Spleen (tissue), 7 donors: ENCODE measurements around the gene NBPF20.
"Not testable (repeated sequence)": the region's sequence is repeated elsewhere in the genome, so short reads cannot be mapped to it uniquely, and the experiment has no call there.

Source experiments
- POLR2A ChIP-seq, 3 donors: fragments of 450-650 bp; IDR thresholded peaks; one replicate each; pipeline ENCODE4 v1.5.1; 2017; ENCODE audit warnings: antibody characterized with exemption in 3 of 3, mild to moderate bottlenecking in 1 of 3
- POLR2AphosphoS5 ChIP-seq, 3 donors: sonication (generic); formaldehyde crosslinking; IDR thresholded peaks; one replicate each; pipeline ENCODE4 v1.5.1; 2017; ENCODE audit warnings: antibody characterized with exemption in 3 of 3
- TF ChIP-seq, protein P1 (sequence below), 11 experiments: fragments of 200-600 bp in 7 of 11; fragments of 450-650 bp in 4 of 11; sonication (generic) in 4 of 11; IDR thresholded peaks in 8 of 11; conservative IDR thresholded peaks in 3 of 11; 1 replicate in 7 of 11; 2 replicates in 4 of 11; pipeline versions ENCODE4 v1.4.0 to v1.8.0; 2016 to 2021; ENCODE audit warnings: antibody characterized with exemption in 11 of 11, inconsistent platforms in 4 of 11, mild to moderate bottlenecking in 1 of 11
- donor health status: DM: no; HTN: no; CAD: no; lungs with moderate emphysema.
- donor health status: DM: no; HTN: no; CAD: no.
- donor health status: DM: no; HTN: no; CAD: no.

- TF ChIP-seq, protein P1, sequence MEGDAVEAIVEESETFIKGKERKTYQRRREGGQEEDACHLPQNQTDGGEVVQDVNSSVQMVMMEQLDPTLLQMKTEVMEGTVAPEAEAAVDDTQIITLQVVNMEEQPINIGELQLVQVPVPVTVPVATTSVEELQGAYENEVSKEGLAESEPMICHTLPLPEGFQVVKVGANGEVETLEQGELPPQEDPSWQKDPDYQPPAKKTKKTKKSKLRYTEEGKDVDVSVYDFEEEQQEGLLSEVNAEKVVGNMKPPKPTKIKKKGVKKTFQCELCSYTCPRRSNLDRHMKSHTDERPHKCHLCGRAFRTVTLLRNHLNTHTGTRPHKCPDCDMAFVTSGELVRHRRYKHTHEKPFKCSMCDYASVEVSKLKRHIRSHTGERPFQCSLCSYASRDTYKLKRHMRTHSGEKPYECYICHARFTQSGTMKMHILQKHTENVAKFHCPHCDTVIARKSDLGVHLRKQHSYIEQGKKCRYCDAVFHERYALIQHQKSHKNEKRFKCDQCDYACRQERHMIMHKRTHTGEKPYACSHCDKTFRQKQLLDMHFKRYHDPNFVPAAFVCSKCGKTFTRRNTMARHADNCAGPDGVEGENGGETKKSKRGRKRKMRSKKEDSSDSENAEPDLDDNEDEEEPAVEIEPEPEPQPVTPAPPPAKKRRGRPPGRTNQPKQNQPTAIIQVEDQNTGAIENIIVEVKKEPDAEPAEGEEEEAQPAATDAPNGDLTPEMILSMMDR (IDR thresholded peaks at IDR 0.05 in 8 of 11, conservative IDR thresholded peaks at IDR 0.05 in 3 of 11) = not testable (repeated sequence)
- TF ChIP-seq POLR2AphosphoS5, POLR2A (IDR thresholded peaks at IDR 0.05): not testable (repeated sequence)
Observed at GRCh38 chr1:145442340-145442739, 16.9 kb upstream of the NBPF20 start.
